ENCODE results near the gene RIPK4. TPM values are rescaled to one million over a fixed set of nuclear protein-coding genes. Genes with fewer than 3 reads are reported as not detected.

The RIPK4 gene
- not detected for total RNA-seq

DNA sequence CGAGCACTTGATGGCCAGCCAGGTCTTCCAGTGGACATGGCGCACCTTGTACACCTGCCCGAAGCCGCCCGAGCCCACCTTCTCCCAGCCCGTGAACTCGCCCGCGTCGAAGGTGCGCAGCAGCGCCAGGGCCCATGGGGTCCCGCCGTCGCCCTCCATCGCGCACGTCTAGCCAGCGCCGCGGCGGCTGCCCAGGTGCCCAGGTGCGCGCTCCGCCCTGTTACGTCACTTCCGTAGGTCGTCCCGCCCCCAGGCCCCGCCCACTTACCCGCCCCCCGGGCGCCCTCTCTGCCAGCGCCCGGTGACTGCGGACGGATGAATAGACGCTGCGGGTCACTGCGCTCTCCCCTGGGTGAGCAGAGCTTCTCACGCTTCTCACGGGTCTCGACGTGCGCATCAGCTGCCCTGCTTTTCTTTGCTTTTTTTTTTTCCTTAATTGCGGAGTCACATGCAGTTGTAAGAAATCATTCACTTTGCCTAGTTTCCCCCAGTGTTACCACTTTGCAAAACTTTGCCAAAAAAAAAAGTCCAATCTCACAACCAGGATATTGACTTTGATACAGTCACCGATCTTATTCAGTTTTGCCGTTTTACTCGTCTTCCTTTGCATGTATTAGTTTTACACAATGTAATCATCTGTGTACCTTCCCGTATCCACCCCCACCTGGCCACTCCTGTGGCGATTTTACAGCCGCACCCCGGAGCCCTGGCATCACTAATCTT, at the start of gene RIPK4:
Gene RIPK4 (minus strand): TSS at position 170 of the 723 bp plus-strand sequence. CDS start 11 bp downstream, at position 159.
- H3K27ac Mint-ChIP-seq: peak within 1 kb of the TSS; percentile 38
- CTCF ChIA-PET: no interaction called here
- peaks cover 85% of the 10 kb centered on the region for H3K27me3 Mint-ChIP-seq
- H3K36me3 Mint-ChIP-seq: peaks cover 6% of the 10 kb centered on the region
- H3K4me3 Mint-ChIP-seq: peak within 1 kb of the TSS; percentile 67
- peak; percentile 65 for ATAC-seq
- no peaks in the 10 kb centered on the region for H3K9me3 Mint-ChIP-seq (ENCODE audit: low read depth)
- H3K4me1 Mint-ChIP-seq: peaks cover 28% of the 10 kb centered on the region
- DNase-seq: peak; percentile 65

DNA sequence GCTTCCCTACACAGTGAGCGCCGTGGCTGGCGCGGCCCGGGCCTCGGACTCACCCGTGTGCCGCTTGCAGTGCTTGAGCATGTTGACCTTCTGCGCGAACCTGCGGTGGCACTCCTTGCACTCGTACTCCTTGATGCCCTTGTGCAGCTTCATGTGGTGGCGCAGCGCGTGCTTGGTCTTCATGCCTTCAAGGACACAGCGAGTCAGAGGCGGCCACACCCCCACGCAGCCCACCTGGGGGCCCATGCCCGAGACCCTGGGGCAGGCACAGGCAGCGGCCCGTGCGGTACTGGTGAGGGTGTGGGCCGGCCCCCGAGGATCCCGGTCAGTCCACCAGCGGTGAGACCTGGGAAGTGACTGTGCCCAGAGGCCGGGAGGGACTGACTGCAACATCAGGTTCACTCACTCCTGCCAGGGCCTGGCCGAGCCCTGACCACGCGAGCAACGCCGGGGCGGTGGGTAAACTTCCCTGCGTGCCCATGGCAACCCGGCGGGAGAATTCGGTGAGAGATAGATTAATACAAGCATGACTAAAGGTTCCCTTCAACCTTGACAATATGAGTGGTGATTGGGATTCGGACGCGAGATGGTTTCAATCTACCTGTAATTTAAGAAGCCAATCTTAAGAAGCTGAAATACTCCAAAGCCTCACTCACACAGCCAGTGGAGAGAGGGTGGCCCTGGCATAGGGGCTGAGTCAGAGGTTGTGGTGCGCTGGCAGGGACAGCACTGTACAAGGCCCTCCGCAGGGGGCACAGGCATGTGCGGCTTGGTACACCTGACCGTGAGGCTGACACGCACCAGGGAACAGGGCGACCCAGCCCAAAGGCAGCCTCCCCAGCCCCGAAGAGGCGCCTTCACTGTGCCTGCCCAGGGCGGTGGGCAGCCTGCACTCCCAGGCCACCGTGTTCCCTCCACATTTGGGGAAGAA, 49.1 kb upstream of the RIPK4 start:
- Mint-ChIP-seq H3K36me3 (no peaks in the 10 kb centered on the region), H3K9me3 (ENCODE audit: low read depth) (no peaks in the 10 kb centered on the region), H3K27ac (no peak overlapping the region), H3K4me1 (peaks cover 1% of the 10 kb centered on the region), H3K27me3 (no peaks in the 10 kb centered on the region), H3K4me3 (no peak overlapping the region)
- DNase-seq (no peak), ATAC-seq (peak; percentile 8)
- CTCF ChIA-PET: interaction anchor here (0.6 to 3.6 kb wide), 29 partner anchors 9 to 533 kb away, joined by 3 to 61 read pairs (median 3); partner anchors contain the start of gene PRDM15

DNA sequence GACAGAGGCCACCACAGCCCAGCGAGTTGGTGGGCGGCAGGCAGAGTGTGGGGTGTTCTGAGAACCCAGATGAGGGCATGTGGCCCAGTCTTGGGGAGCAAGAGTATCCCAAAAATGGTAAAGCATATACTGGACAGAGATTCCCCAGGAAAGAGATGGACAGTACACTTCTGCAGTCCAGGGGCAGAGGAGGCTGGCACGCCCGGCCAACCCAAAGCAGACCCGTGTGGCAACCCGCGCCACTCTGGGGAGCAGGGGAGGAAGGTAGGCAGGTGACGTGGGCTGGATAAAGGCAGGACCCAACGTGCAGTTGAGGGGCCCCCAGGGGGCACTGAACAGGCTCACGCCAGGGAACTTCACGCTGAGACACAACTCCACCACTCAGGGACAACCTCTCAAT, 46.4 kb upstream of the RIPK4 start:
- Mint-ChIP-seq H3K27ac (no peak overlapping the region), H3K9me3 (ENCODE audit: low read depth) (no peaks in the 10 kb centered on the region), H3K4me1 (peaks cover 1% of the 10 kb centered on the region), H3K27me3 (no peaks in the 10 kb centered on the region), H3K36me3 (peaks cover 10% of the 10 kb centered on the region), H3K4me3 (no peak overlapping the region)
- CTCF ChIA-PET: no interaction called here
- DNase-seq (no peak), ATAC-seq (no peak)

DNA sequence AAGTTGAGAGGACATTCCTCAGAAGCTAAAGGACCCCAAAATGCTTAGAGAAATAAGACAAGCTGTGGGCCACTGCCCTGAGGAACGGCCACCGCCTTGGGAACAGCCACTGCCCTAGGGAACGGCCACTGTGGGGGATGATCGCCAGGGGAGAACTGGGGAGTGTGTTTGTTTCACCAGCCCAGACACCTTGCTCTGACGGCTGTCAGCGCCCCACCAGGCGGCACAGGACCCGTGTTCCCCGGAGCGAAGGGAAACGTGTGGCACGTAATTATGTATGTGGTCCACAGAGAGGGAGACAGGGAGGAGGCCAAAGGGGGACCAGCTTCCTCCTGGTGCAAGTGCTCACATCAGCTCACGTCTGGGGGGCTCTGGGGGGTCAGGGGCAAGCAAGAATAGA, 45.8 kb upstream of the RIPK4 start:
- H3K36me3 Mint-ChIP-seq: peaks cover 13% of the 10 kb centered on the region
- H3K4me3 Mint-ChIP-seq: no peak overlapping the region
- H3K27me3 Mint-ChIP-seq: no peaks in the 10 kb centered on the region
- DNase-seq (no peak), ATAC-seq (no peak)
- CTCF ChIA-PET: no interaction called here
- no peaks in the 10 kb centered on the region for H3K9me3 Mint-ChIP-seq (ENCODE audit: low read depth)
- H3K4me1 Mint-ChIP-seq: peaks cover 1% of the 10 kb centered on the region
- H3K27ac Mint-ChIP-seq: no peak overlapping the region

DNA sequence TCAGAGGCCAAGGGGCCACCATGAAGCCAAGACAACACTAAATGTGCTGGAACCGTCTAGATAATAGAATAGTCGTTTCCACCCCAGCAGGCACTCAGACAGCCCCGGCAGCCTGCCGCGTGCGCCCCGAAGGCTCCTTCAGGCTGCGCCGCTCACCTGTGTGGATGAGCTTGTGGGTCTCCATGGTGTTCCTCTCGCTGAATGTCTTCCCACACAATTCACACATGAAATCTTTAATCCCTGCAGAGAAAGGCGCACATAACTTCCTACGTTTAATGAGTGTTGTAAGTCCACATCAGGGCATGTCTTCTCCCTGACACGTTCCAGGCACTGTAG, 43.7 kb upstream of the RIPK4 start:
- Mint-ChIP-seq H3K4me1 (peaks cover 3% of the 10 kb centered on the region), H3K4me3 (no peak overlapping the region), H3K9me3 (ENCODE audit: low read depth) (peaks cover 6% of the 10 kb centered on the region), H3K27ac (no peak overlapping the region), H3K27me3 (no peaks in the 10 kb centered on the region), H3K36me3 (peaks cover 26% of the 10 kb centered on the region)
- ATAC-seq (no peak), DNase-seq (no peak)
- CTCF ChIA-PET: no interaction called here

DNA sequence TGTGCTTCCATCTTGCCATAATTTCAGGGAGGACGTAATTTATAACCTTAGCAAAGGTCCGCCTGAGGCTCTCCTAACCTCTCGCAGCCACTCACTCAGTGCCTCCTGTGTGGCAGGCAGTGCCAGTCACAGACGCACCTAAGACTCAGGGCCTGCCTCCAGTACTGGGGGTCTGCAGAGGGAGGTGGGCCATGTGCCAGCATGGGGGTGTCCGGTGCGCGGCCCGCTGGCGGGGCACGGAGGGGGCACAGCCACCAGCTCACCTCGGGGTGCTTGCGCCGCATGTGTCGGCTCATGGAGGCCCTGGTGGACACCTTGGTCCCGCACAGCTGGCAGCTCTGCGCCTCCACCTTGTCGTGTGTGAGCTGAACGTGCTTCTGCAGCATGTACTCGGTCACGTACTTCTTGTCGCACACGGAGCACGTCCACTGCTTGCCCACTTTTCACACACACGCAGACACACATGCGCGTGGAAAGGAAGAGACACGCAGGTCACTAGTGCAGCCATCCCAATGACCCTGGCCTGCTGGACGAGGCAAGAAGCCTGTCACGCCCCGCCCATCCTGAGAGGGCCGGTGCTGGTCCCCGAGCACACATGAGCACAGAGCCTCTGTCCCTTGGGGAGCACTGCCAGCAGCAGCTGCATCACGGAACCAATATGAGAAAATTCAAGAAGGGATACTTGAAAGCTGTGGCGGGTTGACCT, 43.2 kb upstream of the RIPK4 start:
- H3K27ac Mint-ChIP-seq: no peak overlapping the region
- peaks cover 3% of the 10 kb centered on the region for H3K4me1 Mint-ChIP-seq
- ATAC-seq: no peak
- no peaks in the 10 kb centered on the region for H3K27me3 Mint-ChIP-seq
- H3K36me3 Mint-ChIP-seq: peaks cover 27% of the 10 kb centered on the region
- CTCF ChIA-PET: no interaction called here
- DNase-seq: no peak
- no peak overlapping the region for H3K4me3 Mint-ChIP-seq
- peaks cover 6% of the 10 kb centered on the region for H3K9me3 Mint-ChIP-seq (ENCODE audit: low read depth)

DNA sequence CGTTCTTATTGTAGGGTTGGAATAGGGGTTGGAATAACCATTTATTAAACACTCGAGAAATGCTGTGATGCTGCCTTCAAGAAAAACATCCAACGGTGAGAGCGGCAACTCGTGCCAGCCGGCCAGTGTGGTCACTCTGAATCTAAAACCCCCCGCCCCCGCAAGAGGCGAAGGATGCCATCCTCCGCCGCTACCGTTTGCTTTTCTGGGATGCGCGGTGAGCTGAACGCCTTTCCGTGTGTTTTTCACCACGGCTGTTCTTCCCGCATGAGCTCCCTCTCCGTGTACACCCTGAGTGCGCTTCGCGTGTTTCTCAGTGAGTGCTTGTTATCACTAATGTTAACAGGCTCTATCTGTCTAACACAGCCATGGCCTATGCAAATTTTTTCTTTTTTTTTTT, 42.0 kb upstream of the RIPK4 start:
- peaks cover 27% of the 10 kb centered on the region for H3K36me3 Mint-ChIP-seq
- CTCF ChIA-PET: no interaction called here
- H3K9me3 Mint-ChIP-seq (ENCODE audit: low read depth): peaks cover 6% of the 10 kb centered on the region
- H3K27ac Mint-ChIP-seq: no peak overlapping the region
- no peak overlapping the region for H3K4me3 Mint-ChIP-seq
- H3K4me1 Mint-ChIP-seq: peaks cover 3% of the 10 kb centered on the region
- ATAC-seq (no peak), DNase-seq (no peak)
- H3K27me3 Mint-ChIP-seq: no peaks in the 10 kb centered on the region

DNA sequence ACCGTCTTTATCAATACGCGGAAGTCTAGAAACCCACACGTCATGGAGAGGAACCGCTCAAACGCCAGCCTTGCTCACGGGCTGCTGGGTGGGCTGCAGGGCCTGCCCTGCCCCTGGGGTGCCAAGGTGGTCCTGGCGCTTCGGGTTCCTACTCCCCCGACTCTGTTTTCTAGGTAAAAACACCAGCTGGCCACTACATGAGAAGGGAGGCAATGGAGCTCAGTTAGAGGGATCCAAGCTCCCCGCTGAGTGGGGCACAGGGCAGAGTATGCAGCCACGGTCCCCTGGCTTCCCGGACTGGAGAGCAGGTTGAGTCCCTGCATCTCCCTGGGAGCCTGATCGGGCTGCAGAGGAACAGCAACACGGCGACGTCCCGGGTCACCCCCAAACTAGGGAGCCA, 41.2 kb upstream of the RIPK4 start:
- Mint-ChIP-seq H3K27ac (no peak overlapping the region), H3K27me3 (no peaks in the 10 kb centered on the region), H3K36me3 (peaks cover 27% of the 10 kb centered on the region), H3K9me3 (ENCODE audit: low read depth) (peaks cover 6% of the 10 kb centered on the region), H3K4me1 (peaks cover 3% of the 10 kb centered on the region), H3K4me3 (no peak overlapping the region)
- DNase-seq (no peak), ATAC-seq (no peak)
- CTCF ChIA-PET: no interaction called here

DNA sequence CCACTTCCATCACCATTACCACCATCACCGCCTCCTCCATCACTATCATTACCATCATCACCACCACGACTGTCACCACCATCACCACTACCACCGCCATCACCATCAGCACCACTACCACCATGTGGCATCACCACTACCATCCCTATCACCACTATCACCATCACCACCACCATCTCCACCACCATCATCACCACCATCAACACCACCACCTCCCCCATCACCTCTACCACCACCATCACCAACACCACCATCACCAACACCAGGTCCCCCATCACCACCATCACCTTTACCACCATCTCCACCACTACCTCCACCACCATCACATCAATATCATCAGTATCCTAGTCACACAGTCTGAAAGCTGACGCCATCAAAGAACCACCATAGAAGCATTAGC, 39.9 kb upstream of the RIPK4 start:
- DNase-seq: no peak
- H3K27ac Mint-ChIP-seq: peak overlapping the region; percentile 75
- peaks cover 6% of the 10 kb centered on the region for H3K9me3 Mint-ChIP-seq (ENCODE audit: low read depth)
- peaks cover 27% of the 10 kb centered on the region for H3K36me3 Mint-ChIP-seq
- H3K4me1 Mint-ChIP-seq: peaks cover 3% of the 10 kb centered on the region
- no peak for ATAC-seq
- no peak overlapping the region for H3K4me3 Mint-ChIP-seq
- CTCF ChIA-PET: no interaction called here
- H3K27me3 Mint-ChIP-seq: no peaks in the 10 kb centered on the region

DNA sequence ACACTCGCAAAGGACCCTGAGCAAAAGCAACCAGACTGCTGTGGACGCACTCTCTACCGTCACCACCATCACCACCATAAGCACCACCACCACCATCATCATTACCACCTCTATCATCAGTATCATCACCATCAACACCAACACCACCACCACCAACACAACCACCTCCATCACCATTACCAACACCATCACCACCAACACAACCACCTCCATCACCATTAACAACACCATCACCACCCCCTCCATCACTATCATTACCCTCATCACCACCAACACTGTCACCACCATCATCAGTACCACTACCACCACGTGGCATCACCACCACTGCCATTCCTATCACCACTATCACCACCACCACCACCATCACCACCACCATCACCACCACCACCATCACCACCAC, 38.8 kb upstream of the RIPK4 start:
- no peak overlapping the region for H3K27ac Mint-ChIP-seq
- H3K36me3 Mint-ChIP-seq: peaks cover 31% of the 10 kb centered on the region

DNA sequence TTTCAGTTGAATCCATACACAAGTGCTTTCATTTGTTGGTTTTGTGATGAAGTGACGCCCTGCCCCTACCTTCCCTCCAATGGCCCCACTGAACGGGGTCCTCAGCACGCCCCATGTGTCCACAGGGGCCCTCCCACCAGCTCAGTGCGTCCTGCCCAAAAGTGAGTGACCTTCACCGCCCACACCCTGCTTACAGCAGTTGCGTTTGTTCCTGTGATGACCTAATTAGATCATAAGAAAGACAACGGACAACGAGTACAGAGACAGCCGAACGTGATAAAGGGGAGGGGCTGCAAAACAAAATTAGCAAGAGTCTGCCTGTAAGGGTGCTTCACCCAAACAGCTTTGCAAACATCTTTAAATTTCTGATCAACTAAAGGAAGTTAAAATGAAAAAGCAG, 38.2 kb upstream of the RIPK4 start:
- DNase-seq (no peak), ATAC-seq (no peak)
- peaks cover 6% of the 10 kb centered on the region for H3K9me3 Mint-ChIP-seq (ENCODE audit: low read depth)
- H3K36me3 Mint-ChIP-seq: peaks cover 31% of the 10 kb centered on the region
- peaks cover 3% of the 10 kb centered on the region for H3K4me1 Mint-ChIP-seq
- CTCF ChIA-PET: no interaction called here
- no peak overlapping the region for H3K4me3 Mint-ChIP-seq
- no peak overlapping the region for H3K27ac Mint-ChIP-seq
- H3K27me3 Mint-ChIP-seq: no peaks in the 10 kb centered on the region

More for the DNA sequence above, 38.8 kb upstream of the RIPK4 start:
- H3K4me3 Mint-ChIP-seq: no peak overlapping the region
- H3K4me1 Mint-ChIP-seq: peaks cover 3% of the 10 kb centered on the region
- no peaks in the 10 kb centered on the region for H3K27me3 Mint-ChIP-seq
- CTCF ChIA-PET: no interaction called here
- H3K9me3 Mint-ChIP-seq (ENCODE audit: low read depth): peaks cover 6% of the 10 kb centered on the region
- DNase-seq (no peak), ATAC-seq (no peak)

DNA sequence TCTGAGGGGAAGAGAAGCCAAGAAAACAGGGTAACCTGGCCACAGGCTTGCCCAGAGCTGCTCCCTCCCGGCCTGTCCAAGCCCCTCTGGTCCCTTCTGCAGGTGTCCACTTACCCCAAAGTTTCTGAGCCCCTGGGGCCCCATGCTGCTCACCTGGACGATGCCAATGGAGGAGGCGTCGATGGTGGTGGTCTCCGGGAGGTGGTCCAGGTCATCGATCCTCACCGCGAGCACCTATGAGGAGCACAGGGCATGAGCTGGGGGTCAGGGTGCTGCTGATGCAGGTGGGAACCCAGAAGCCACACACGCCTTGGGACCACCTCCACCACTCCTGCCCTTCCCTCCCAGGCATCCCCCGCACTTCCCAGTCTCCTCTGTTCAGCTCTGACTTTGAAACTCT, 37.5 kb upstream of the RIPK4 start:
- Mint-ChIP-seq H3K4me3 (no peak overlapping the region), H3K9me3 (ENCODE audit: low read depth) (peaks cover 6% of the 10 kb centered on the region), H3K4me1 (peaks cover 3% of the 10 kb centered on the region), H3K36me3 (peaks cover 28% of the 10 kb centered on the region), H3K27me3 (no peaks in the 10 kb centered on the region), H3K27ac (no peak overlapping the region)
- ATAC-seq (no peak), DNase-seq (no peak)
- CTCF ChIA-PET: no interaction called here

DNA sequence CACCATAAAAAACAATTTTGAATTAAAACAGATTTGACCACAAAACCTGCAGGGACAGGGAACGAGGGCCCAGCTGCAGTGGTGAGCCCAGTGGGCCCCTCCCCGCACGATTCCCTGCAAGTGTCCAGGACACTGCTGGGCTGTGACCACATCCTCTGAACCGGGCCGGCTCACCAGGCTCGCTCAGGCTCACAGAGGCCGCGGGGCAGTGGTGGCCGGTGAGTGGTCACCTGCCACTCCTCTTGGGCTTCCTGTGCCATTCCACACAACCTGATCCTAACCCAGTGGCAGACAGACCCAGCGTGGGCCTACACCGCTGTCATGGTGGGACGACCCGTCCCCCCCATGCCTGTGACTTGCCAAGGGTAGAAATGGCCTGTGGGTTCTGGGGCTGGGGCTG, 36.5 kb upstream of the RIPK4 start:
- H3K27ac Mint-ChIP-seq: no peak overlapping the region

More for the DNA sequence above, 36.5 kb upstream of the RIPK4 start:
- Mint-ChIP-seq H3K27me3 (no peaks in the 10 kb centered on the region), H3K9me3 (ENCODE audit: low read depth) (peaks cover 6% of the 10 kb centered on the region), H3K36me3 (peaks cover 23% of the 10 kb centered on the region), H3K4me3 (no peak overlapping the region), H3K4me1 (peaks cover 3% of the 10 kb centered on the region)
- ATAC-seq: no peak
- CTCF ChIA-PET: no interaction called here
- DNase-seq: no peak
